PC-3 (cell line): Measurements from ENCODE around the gene DIAPH2. TPM values are rescaled to one million over a fixed set of nuclear protein-coding genes. Genes with fewer than 3 reads are reported as not detected.

Source experiments
- ATAC-seq: fragments of 200-7000 bp; cut with Tn5 transposase; 2 replicates; pipeline ENCODE4 v1.9.1; 2020; ENCODE audit warnings: mild to moderate bottlenecking, moderate library complexity
- BruUV-seq: library from RNA; stranded (reverse); fragments of 400-500 nt; replicated peaks from 2 replicates; lab custom pipeline; 2021; lab: Mats Ljungman, UMichigan
- CTCF ChIA-PET: fragments of 300-600 bp; sonication (Branson Sonifier 250); formaldehyde crosslinking; loops from one replicate; lab custom pipeline; 2022; ENCODE audit warnings: antibody characterized with exemption; lab: Charles Lee
- POLR2A ChIA-PET: fragments of 300-600 bp; sonication (Branson Sonifier 250); formaldehyde crosslinking; loops from one replicate; lab custom pipeline; 2022; ENCODE audit warnings: antibody characterized with exemption; ENCODE audit not compliant: unreplicated experiment; lab: Charles Lee
- DNase-seq: peaks from one replicate; pipeline ENCODE4 v3.0.0-alpha.2; 2015
- H2AFZ ChIP-seq: fragments of 300-600 bp; sonication (generic); 2 replicates; pipeline ENCODE4 v1.6.0; 2016; ENCODE audit warnings: antibody characterized with exemption, low read length
- H3F3A ChIP-seq: fragments of 300-600 bp; sonication (generic); one replicate; pipeline ENCODE4 v1.6.0; 2017; ENCODE audit warnings: antibody characterized with exemption, low read length, control low read depth, mild to moderate bottlenecking; ENCODE audit not compliant: unreplicated experiment
- H3K27ac ChIP-seq: fragments of 300-600 bp; sonication (generic); 2 replicates; pipeline ENCODE4 v1.5.1; 2016; ENCODE audit warnings: mild to moderate bottlenecking, low read length
- H3K27me3 ChIP-seq: fragments of 300-600 bp; sonication (generic); 2 replicates; pipeline ENCODE4 v1.6.1; 2016; ENCODE audit warnings: low read length, mixed read lengths
- H3K36me3 ChIP-seq: fragments of 300-600 bp; sonication (generic); 2 replicates; pipeline ENCODE4 v1.6.1; 2016; ENCODE audit warnings: low read depth, mixed run types, low read length, mixed read lengths
- H3K4me1 ChIP-seq: fragments of 300-600 bp; sonication (generic); 2 replicates; pipeline ENCODE4 v1.5.1; 2016; ENCODE audit warnings: low read length; ENCODE audit not compliant: insufficient read depth
- H3K4me2 ChIP-seq: fragments of 300-600 bp; sonication (generic); 2 replicates; pipeline ENCODE4 v1.6.0; 2016; ENCODE audit warnings: low read length
- H3K4me3 ChIP-seq: fragments of 300-600 bp; sonication (generic); 2 replicates; pipeline ENCODE4 v1.5.1; 2016; ENCODE audit warnings: mild to moderate bottlenecking, low read length, mixed read lengths
- H3K79me2 ChIP-seq: fragments of 300-600 bp; sonication (generic); 2 replicates; pipeline ENCODE4 v1.6.1; 2017; ENCODE audit warnings: low read length, mixed read lengths
- H3K9ac ChIP-seq: fragments of 300-600 bp; sonication (generic); 2 replicates; pipeline ENCODE4 v1.6.0; 2016; ENCODE audit warnings: mild to moderate bottlenecking, low read length
- H3K9me2 ChIP-seq: fragments of 300-600 bp; sonication (generic); replicated peaks from 2 replicates; pipeline ENCODE4 v1.6.1; 2016; ENCODE audit warnings: mixed run types, low read length, mixed read lengths
- H3K9me3 ChIP-seq: fragments of 300-600 bp; sonication (generic); 2 replicates; pipeline ENCODE4 v1.6.1; 2016; ENCODE audit warnings: low read length, mixed read lengths
- H4K20me1 ChIP-seq: fragments of 300-600 bp; sonication (generic); 2 replicates; pipeline ENCODE4 v1.6.1; 2016; ENCODE audit warnings: low read length, mixed read lengths
- EZH2 ChIP-seq: fragments of 300-600 bp; sonication (generic); IDR thresholded peaks from one replicate; pipeline ENCODE4 v1.6.1; 2017; ENCODE audit warnings: antibody characterized with exemption, mild to moderate bottlenecking, low read length; ENCODE audit not compliant: unreplicated experiment
- EZH2phosphoT487 ChIP-seq: fragments of 300-600 bp; sonication (generic); IDR thresholded peaks from 2 replicates; pipeline ENCODE4 v1.6.1; 2018; ENCODE audit warnings: mild to moderate bottlenecking, antibody characterized with exemption, low read length, borderline replicate concordance
- intact Hi-C: fragments of 100-400 bp; cut with micrococcal nuclease; formaldehyde crosslinking; loops from 2 replicates; pipeline ENCODE4 v1.9.0; 2023
- total RNA-seq: library from RNA; depleted of rRNA; stranded (reverse); fragments of >200 nt; gene quantifications from 2 replicates; pipeline ENCODE4 v1.2.3, GENCODE V29; 2014
- TF ChIP-seq, protein P1 (sequence below): fragments of 300-600 bp; sonication (generic); conservative IDR thresholded peaks from 2 replicates; pipeline ENCODE4 v1.5.1; 2017; ENCODE audit warnings: antibody characterized with exemption, low read depth, mild to moderate bottlenecking, low read length

Gene DIAPH2
- total RNA-seq, 1 experiment from 2014 or later = 15.1 TPM

DNA sequence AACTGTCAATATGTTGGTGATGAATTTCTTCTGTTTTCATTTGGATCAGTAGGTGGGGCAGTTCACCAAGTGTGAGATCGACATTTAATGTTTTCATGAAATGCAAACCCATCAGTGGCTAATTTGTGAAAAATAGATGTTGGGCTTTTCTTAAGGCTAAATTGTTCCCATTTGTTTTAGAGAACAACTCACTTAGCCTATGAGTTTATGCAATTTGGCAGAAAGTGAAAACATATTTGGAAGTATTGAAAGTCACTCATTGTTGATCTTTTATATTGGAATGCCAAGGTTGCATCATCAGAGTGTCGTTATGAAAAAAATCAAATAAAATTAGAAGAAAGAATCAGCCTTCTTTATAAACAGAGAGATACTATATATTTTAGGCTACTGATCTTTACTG lies 331.5 kb downstream of the DIAPH2 start:
- Histone ChIP-seq H3K4me2 (no peak overlapping the region), H3K4me3 (no peak overlapping the region), H3K27me3 (no peaks in the 10 kb centered on the region), H2AFZ (no peak overlapping the region), H3K9me2 (no peaks in the 10 kb centered on the region), H3K36me3 (no peaks in the 10 kb centered on the region), H3K27ac (no peak overlapping the region), H3K79me2 (no peaks in the 10 kb centered on the region), H3K9me3 (no peaks in the 10 kb centered on the region), H3F3A (no peaks in the 10 kb centered on the region), H3K4me1 (no peaks in the 10 kb centered on the region), H4K20me1 (no peaks in the 10 kb centered on the region), H3K9ac (no peak overlapping the region)
- ChIA-PET CTCF (no interaction called here), POLR2A (no interaction called here)
- intact Hi-C loops = loop anchor here (5.0 kb wide), 1 partner anchor 671 kb away; no protein-coding TSS in a partner anchor
- no TSS peak for BruUV-seq
- ATAC-seq (no peak), DNase-seq (no peak)
- no peak for TF ChIP-seq EZH2phosphoT487
- TF ChIP-seq EZH2 = no peak
- TF ChIP-seq, protein P1, sequence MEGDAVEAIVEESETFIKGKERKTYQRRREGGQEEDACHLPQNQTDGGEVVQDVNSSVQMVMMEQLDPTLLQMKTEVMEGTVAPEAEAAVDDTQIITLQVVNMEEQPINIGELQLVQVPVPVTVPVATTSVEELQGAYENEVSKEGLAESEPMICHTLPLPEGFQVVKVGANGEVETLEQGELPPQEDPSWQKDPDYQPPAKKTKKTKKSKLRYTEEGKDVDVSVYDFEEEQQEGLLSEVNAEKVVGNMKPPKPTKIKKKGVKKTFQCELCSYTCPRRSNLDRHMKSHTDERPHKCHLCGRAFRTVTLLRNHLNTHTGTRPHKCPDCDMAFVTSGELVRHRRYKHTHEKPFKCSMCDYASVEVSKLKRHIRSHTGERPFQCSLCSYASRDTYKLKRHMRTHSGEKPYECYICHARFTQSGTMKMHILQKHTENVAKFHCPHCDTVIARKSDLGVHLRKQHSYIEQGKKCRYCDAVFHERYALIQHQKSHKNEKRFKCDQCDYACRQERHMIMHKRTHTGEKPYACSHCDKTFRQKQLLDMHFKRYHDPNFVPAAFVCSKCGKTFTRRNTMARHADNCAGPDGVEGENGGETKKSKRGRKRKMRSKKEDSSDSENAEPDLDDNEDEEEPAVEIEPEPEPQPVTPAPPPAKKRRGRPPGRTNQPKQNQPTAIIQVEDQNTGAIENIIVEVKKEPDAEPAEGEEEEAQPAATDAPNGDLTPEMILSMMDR = peak; percentile 29; the same call in 1 of the 2 replicates

DNA sequence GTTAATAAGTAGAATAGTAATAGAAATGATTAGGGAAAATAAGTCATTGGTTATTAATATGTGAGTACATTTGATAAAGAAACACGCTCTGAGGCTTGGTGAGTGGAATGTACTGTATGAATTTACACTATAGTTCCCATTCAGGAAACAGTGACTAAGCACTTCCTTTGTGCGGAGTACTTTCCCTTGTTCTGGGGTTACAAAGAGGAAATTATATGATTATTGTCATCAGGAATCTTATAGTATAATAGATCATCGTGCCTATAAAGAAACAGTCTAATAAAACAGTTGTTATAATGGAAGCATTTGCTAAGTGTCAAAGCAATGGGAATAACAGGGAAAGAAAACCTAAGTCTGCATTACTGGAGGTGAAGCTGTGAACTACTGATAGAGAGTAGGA lies 337.0 kb downstream of the DIAPH2 start:
- H3K36me3 ChIP-seq = no peaks in the 10 kb centered on the region
- DNase-seq = peak; percentile 49
- H3K4me2 ChIP-seq = peak overlapping the region; percentile 44; the same call in 1 of the 2 replicates

DNA sequence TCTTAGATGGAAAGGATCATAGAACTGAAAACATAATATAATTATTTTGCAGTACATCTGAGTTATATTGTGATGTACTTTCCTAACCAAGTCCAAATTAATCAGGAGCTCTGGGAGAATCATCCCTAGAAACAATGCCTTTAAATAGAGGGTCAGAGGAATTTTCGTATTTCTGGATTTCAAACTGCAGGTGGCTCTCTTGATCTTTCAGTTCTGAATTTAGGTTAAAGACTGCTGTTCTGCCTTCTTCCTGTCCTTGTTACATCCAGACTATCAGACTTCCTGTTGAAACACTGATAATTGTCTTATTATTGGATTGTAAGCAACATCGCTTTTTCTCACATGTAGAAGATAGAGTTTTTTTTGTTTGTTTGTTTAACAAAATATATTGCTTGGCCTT lies 341.8 kb downstream of the DIAPH2 start:
- CTCF ChIA-PET = no interaction called here
- no peaks in the 10 kb centered on the region for H3K27me3 ChIP-seq
- no peaks in the 10 kb centered on the region for H3K9me2 ChIP-seq
- H3K9ac ChIP-seq = no peak overlapping the region
- POLR2A ChIA-PET = no interaction called here
- ATAC-seq (no peak), DNase-seq (peak; percentile 23)
- H3K4me3 ChIP-seq = no peak overlapping the region
- no TSS peak for BruUV-seq
- H4K20me1 ChIP-seq = no peaks in the 10 kb centered on the region
- H2AFZ ChIP-seq = no peak overlapping the region
- no peaks in the 10 kb centered on the region for H3K9me3 ChIP-seq
- no peaks in the 10 kb centered on the region for H3K79me2 ChIP-seq
- TF ChIP-seq, protein P1 = peak; percentile 41; the same call in 1 of the 2 replicates
- no peak for TF ChIP-seq EZH2
- peaks cover 7% of the 10 kb centered on the region; the same call in 1 of the 2 replicates for H3K4me1 ChIP-seq
- intact Hi-C loops = no loop called here
- no peak overlapping the region for H3K27ac ChIP-seq
- H3K36me3 ChIP-seq = no peaks in the 10 kb centered on the region
- H3K4me2 ChIP-seq = no peak overlapping the region
- no peaks in the 10 kb centered on the region for H3F3A ChIP-seq

More for the DNA sequence above, 337.0 kb downstream of the DIAPH2 start:
- Histone ChIP-seq H3K79me2 (no peaks in the 10 kb centered on the region), H2AFZ (peak overlapping the region; percentile 65; the same call in 1 of the 2 replicates), H3F3A (no peaks in the 10 kb centered on the region), H4K20me1 (no peaks in the 10 kb centered on the region), H3K4me3 (no peak overlapping the region), H3K4me1 (peaks cover 7% of the 10 kb centered on the region; the same call in 1 of the 2 replicates), H3K9me2 (no peaks in the 10 kb centered on the region), H3K27ac (peak overlapping the region; percentile 42; the same call in 1 of the 2 replicates), H3K9me3 (no peaks in the 10 kb centered on the region), H3K9ac (no peak overlapping the region), H3K27me3 (no peaks in the 10 kb centered on the region)
- intact Hi-C loops = no loop called here
- peak; percentile 46; the same call in 1 of the 2 replicates for ATAC-seq
- TF ChIP-seq, protein P1 = no peak
- TF ChIP-seq EZH2phosphoT487 (no peak), EZH2 (no peak)
- ChIA-PET POLR2A (no interaction called here), CTCF (no interaction called here)
- no TSS peak for BruUV-seq
